ENCODE data around the gene TMEM37. TPM values are rescaled to one million over a fixed set of nuclear protein-coding genes. Genes with fewer than 3 reads are reported as not detected.

Gene TMEM37
- total RNA-seq, 2 experiments from 2014 or later, result not detected

DNA sequence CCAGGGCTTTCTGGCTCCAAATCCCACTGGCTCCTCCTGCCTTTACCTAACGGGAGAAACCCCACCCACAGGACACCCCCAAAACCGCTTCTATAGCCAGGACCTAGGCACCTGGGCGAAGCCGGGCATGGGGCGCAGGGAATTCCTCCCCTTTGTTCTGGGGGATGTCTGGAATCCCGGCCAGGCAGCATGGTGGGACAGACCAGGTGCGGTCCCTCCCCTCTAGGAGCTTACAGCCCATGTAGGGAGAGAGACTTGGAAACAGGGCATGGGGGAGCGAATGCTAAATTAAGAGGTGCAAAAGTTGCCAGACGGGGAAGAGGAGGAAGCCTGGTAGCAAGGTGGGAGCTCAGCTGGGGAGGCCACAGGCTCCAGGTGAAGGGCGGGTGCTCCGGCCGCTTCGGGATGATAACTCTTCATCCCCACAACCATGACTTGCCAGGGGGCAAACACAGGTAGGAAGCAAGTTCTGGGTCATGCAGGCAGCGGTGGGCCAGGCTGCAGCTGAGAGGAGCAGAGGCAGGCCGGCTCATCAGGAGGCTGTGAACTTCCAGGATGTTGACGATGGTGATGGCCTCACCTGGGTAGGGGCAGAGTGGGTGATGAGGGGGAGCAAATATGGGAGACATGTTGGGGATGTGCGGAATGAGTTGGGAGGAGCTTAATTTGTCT is 1.3 kb downstream of the TMEM37 start:
- Histone ChIP-seq H3K27ac (ENCODE audit: low read depth in 1 of 2, low read length in 2 of 2) (no peak overlapping the region), H3K36me3 (ENCODE audit: insufficient read depth, low read length) (no peaks in the 10 kb centered on the region), H3K9me3 (ENCODE audit: control insufficient read depth in 1 of 2, insufficient read depth in 1 of 2, low read length in 2 of 2) (peaks cover 0 to 12% of the 10 kb centered on the region in 2 experiments), H3K4me1 (ENCODE audit: insufficient read depth, low read length) (peaks cover 8% of the 10 kb centered on the region), H3K27me3 (ENCODE audit: control insufficient read depth in 1 of 2, insufficient read depth in 2 of 2, low read length in 2 of 2) (peaks cover 33 to 34% of the 10 kb centered on the region in 2 experiments), H3K4me3 (ENCODE audit: low read length) (no peak overlapping the region)
- Mint-ChIP-seq H3K4me3 (no peak overlapping the region), H3K27ac (no peak overlapping the region), H3K27me3 (peaks cover 72% of the 10 kb centered on the region), H3K36me3 (ENCODE audit: low read depth) (no peaks in the 10 kb centered on the region), H3K4me1 (ENCODE audit: low read depth) (peaks cover 7% of the 10 kb centered on the region), H3K9me3 (no peaks in the 10 kb centered on the region)
- CTCF ChIA-PET, result no interaction called here
- DNase-seq (no peak), ATAC-seq (ENCODE audit: poor library complexity) (no peak)
- POLR2A ChIA-PET, result no interaction called here
- intact Hi-C loops (cut with DNase I, micrococcal nuclease), result no loop called here
- TF ChIP-seq, protein P1, sequence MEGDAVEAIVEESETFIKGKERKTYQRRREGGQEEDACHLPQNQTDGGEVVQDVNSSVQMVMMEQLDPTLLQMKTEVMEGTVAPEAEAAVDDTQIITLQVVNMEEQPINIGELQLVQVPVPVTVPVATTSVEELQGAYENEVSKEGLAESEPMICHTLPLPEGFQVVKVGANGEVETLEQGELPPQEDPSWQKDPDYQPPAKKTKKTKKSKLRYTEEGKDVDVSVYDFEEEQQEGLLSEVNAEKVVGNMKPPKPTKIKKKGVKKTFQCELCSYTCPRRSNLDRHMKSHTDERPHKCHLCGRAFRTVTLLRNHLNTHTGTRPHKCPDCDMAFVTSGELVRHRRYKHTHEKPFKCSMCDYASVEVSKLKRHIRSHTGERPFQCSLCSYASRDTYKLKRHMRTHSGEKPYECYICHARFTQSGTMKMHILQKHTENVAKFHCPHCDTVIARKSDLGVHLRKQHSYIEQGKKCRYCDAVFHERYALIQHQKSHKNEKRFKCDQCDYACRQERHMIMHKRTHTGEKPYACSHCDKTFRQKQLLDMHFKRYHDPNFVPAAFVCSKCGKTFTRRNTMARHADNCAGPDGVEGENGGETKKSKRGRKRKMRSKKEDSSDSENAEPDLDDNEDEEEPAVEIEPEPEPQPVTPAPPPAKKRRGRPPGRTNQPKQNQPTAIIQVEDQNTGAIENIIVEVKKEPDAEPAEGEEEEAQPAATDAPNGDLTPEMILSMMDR (IDR thresholded peaks at IDR 0.05), result no peak

DNA sequence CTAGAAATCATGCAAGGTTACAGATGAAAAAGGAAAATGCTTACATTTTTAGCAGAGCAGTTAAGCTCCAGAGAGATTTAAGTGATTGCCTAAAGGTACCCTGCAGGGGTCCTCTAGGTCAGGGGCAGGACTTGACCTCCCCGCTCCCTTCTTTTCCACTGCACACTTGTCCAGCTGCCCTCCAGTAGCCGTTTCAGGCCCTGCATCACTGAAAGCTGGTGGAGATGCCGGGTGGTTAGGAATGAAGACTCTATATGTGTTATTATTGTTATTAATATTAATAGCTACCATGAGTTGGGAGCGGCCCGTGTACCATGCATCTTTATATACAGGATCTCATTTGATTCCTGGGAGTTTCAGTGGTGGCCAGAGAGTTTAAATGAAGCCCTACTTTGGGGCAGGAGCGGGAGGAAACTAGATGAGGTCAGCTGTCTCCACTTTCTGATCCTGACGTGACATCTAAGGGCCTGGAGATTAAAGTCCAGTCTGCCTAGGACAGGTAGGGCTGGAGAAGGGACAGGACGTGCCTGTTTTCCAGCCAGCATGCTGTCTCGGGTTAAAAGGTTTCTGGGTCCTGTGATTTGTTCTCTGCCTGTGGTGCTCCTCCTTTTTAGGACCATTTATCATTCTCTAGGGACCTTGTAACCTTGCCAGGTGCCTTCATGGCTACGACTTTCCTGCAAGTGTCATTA is 2.1 kb downstream of the TMEM37 start:
- Histone ChIP-seq H3K27me3 (ENCODE audit: control insufficient read depth in 1 of 2, insufficient read depth in 2 of 2, low read length in 2 of 2) (peaks cover 33 to 34% of the 10 kb centered on the region in 2 experiments), H3K27ac (ENCODE audit: low read depth in 1 of 2, low read length in 2 of 2) (no peak overlapping the region), H3K4me1 (ENCODE audit: insufficient read depth, low read length) (peaks cover 8% of the 10 kb centered on the region), H3K9me3 (ENCODE audit: control insufficient read depth in 1 of 2, insufficient read depth in 1 of 2, low read length in 2 of 2) (peaks cover 0 to 12% of the 10 kb centered on the region in 2 experiments), H3K4me3 (ENCODE audit: low read length) (no peak overlapping the region), H3K36me3 (ENCODE audit: insufficient read depth, low read length) (no peaks in the 10 kb centered on the region)
- intact Hi-C loops (cut with DNase I, micrococcal nuclease), result no loop called here
- DNase-seq (no peak), ATAC-seq (ENCODE audit: poor library complexity) (no peak)
- no peak overlapping the region for H3K27ac Mint-ChIP-seq
- H3K27me3 Mint-ChIP-seq, result peaks cover 68% of the 10 kb centered on the region
- POLR2A ChIA-PET, result no interaction called here
- H3K9me3 Mint-ChIP-seq, result no peaks in the 10 kb centered on the region
- H3K36me3 Mint-ChIP-seq (ENCODE audit: low read depth), result no peaks in the 10 kb centered on the region
- TF ChIP-seq, protein P1 (IDR thresholded peaks at IDR 0.05), result no peak
- CTCF ChIA-PET, result no interaction called here
- H3K4me3 Mint-ChIP-seq, result no peak overlapping the region
- H3K4me1 Mint-ChIP-seq (ENCODE audit: low read depth), result peaks cover 7% of the 10 kb centered on the region

DNA sequence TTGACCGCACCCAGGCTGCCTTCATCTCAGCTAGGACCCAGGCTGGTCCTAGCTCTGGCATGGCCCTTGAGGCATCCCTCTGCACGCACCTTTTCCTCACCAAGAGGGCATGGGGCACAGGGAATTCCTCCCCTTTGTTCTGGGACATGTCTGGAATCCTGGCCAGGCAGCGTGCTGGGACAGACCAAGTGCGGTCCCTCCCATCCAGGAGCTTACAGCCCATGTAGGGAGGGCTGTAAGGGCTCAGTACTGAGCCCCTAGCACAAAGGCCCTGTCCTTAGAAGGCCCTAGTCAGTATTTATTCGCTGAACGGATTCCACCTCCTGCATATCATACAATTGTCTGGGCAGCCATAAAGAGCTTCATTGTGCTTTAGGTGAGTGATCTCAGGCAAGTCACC is 3.0 kb downstream of the TMEM37 start:
- H3K27me3 ChIP-seq (ENCODE audit: control insufficient read depth in 1 of 2, insufficient read depth in 2 of 2, low read length in 2 of 2), result peaks cover 32% of the 10 kb centered on the region in 2 experiments
- no peak overlapping the region for H3K4me3 Mint-ChIP-seq
- H3K4me3 ChIP-seq (ENCODE audit: low read length), result no peak overlapping the region
- H3K36me3 ChIP-seq (ENCODE audit: insufficient read depth, low read length), result no peaks in the 10 kb centered on the region
- peaks cover 0 to 12% of the 10 kb centered on the region in 2 experiments for H3K9me3 ChIP-seq (ENCODE audit: control insufficient read depth in 1 of 2, insufficient read depth in 1 of 2, low read length in 2 of 2)
- intact Hi-C loops (cut with DNase I, micrococcal nuclease), result no loop called here
- ATAC-seq (ENCODE audit: poor library complexity) (no peak), DNase-seq (no peak)
- peaks cover 63% of the 10 kb centered on the region for H3K27me3 Mint-ChIP-seq
- peaks cover 7% of the 10 kb centered on the region for H3K4me1 Mint-ChIP-seq (ENCODE audit: low read depth)
- no peak overlapping the region for H3K27ac ChIP-seq (ENCODE audit: low read depth in 1 of 2, low read length in 2 of 2)
- ChIA-PET CTCF (no interaction called here), POLR2A (no interaction called here)
- peaks cover 8% of the 10 kb centered on the region for H3K4me1 ChIP-seq (ENCODE audit: insufficient read depth, low read length)
- H3K27ac Mint-ChIP-seq, result no peak overlapping the region
- H3K36me3 Mint-ChIP-seq (ENCODE audit: low read depth), result no peaks in the 10 kb centered on the region
- TF ChIP-seq, protein P1 (IDR thresholded peaks at IDR 0.05), result no peak
- H3K9me3 Mint-ChIP-seq, result no peaks in the 10 kb centered on the region
